HG02884 (cell line): ENCODE measurements around the gene ITGAE.
"Not testable (repeated sequence)": the region's sequence is repeated elsewhere in the genome, so short reads cannot be mapped to it uniquely, and the experiment has no call there.

Experiments used
- ATAC-seq: cut with Tn5 transposase; IDR thresholded peaks from one replicate; pipeline ENCODE4 v1.9.1; 2021; ENCODE audit warnings: mild to moderate bottlenecking, moderate library complexity; ENCODE audit not compliant: unreplicated experiment

Gene ITGAE

GRCh38 chr17:3800362-3801271, at the start of gene ITGAE:
ITGAE (minus strand) TSS chr17:3801188; CDS start chr17:3801144, 44 bp downstream.
- no peak for ATAC-seq

- ATAC-seq: no peak
Observed at GRCh38 chr17:3848229-3848835, 47.3 kb upstream of the ITGAE start.

- no peak for ATAC-seq
Observed at GRCh38 chr17:3847165-3847670, 46.2 kb upstream of the ITGAE start.

- no peak for ATAC-seq
Observed at GRCh38 chr17:3846437-3847164, 45.6 kb upstream of the ITGAE start.

GRCh38 chr17:3845621-3846436, 44.8 kb upstream of the ITGAE start, which contains the start of gene NCBP3:
NCBP3 (minus strand) TSS chr17:3846246; CDS start chr17:3846223, 23 bp downstream.
- peak; percentile 95 for ATAC-seq

GRCh38 chr17:3845291-3845620, 44.3 kb upstream of the ITGAE start:
- no peak for ATAC-seq

GRCh38 chr17:3844556-3844955, 43.6 kb upstream of the ITGAE start:
- not testable (repeated sequence) for ATAC-seq

GRCh38 chr17:3843935-3844516, 43.0 kb upstream of the ITGAE start:
- no peak for ATAC-seq

- ATAC-seq: no peak
Observed at GRCh38 chr17:3838206-3838605, 37.2 kb upstream of the ITGAE start.

GRCh38 chr17:3836551-3836950, 35.6 kb upstream of the ITGAE start:
- ATAC-seq: no peak

GRCh38 chr17:3835410-3836229, 34.6 kb upstream of the ITGAE start:
- no peak for ATAC-seq

GRCh38 chr17:3834811-3835210, 33.8 kb upstream of the ITGAE start:
- no peak for ATAC-seq

GRCh38 chr17:3828852-3829232, 27.9 kb upstream of the ITGAE start:
- no peak for ATAC-seq

- no peak for ATAC-seq
Observed at GRCh38 chr17:3828151-3828851, 27.3 kb upstream of the ITGAE start.

GRCh38 chr17:3827124-3827773, 26.3 kb upstream of the ITGAE start:
- no peak for ATAC-seq

- ATAC-seq: no peak
Observed at GRCh38 chr17:3826191-3826590, 25.2 kb upstream of the ITGAE start.

- ATAC-seq: no peak
Observed at GRCh38 chr17:3821101-3821500, 20.1 kb upstream of the ITGAE start.

- no peak for ATAC-seq
Observed at GRCh38 chr17:3818786-3819185, 17.8 kb upstream of the ITGAE start.
